ENCODE results near the gene GPR63.

- TF ChIP-seq CTCF (IDR thresholded peaks at IDR 0.05; ENCODE audit: low read depth, low read length, poor library complexity, severe bottlenecking), result no peak
- no peak for TF ChIP-seq EZH2phosphoT487 (IDR thresholded peaks at IDR 0.05; ENCODE audit: borderline replicate concordance, low read length)
Observed at GRCh38 chr6:96841345-96841744, 4.1 kb upstream of the GPR63 start.
